Common myeloid progenitor, CD34-positive (primary cell): Measurements from ENCODE around the gene ALCAM.
A peak's percentile ranks its signal among the peaks of the same experiment; 100 is the strongest.

Source experiments
- CTCF ChIA-PET: fragments of 350-600 bp; sonication (Branson Sonifier 250); formaldehyde crosslinking; loops from one replicate; lab custom pipeline; 2021; ENCODE audit warnings: antibody characterized with exemption; lab: Charles Lee
- POLR2A ChIA-PET: fragments of 350-600 bp; sonication (Branson Sonifier 250); formaldehyde crosslinking; loops from one replicate; lab custom pipeline; 2021; ENCODE audit warnings: antibody characterized with exemption; lab: Charles Lee
- DNase-seq, 3 donors: peaks; one replicate each; pipeline versions ENCODE4 v3.0.0 to v3.0.0-alpha.2; 2013
- H3K27ac ChIP-seq, 2 experiments: 1 replicate in 1 of 2; 2 replicates in 1 of 2; pipeline ENCODE4 v1.7.0; 2013; ENCODE audit warnings: inconsistent platforms in 2 of 2, low read length in 2 of 2, mild to moderate bottlenecking in 2 of 2, low read depth in 1 of 2, moderate library complexity in 1 of 2; ENCODE audit not compliant: severe bottlenecking in 2 of 2, insufficient read depth in 1 of 2, poor library complexity in 1 of 2
- H3K27me3 ChIP-seq, 5 experiments: replicated peaks in 2 of 5; 1 replicate in 3 of 5; 2 replicates in 2 of 5; pipeline versions ENCODE4 v1.6.1 to v1.7.0; 2013; ENCODE audit warnings: low read length in 4 of 5, mild to moderate bottlenecking in 2 of 5, moderate library complexity in 2 of 5, inconsistent platforms in 1 of 5; ENCODE audit not compliant: insufficient read depth in 5 of 5, control insufficient read depth in 4 of 5
- H3K36me3 ChIP-seq, 4 experiments: 1 replicate in 2 of 4; 2 replicates in 2 of 4; pipeline versions ENCODE4 v1.6.1 to v1.7.0; 2013; ENCODE audit warnings: low read length in 3 of 4, control low read depth in 1 of 4, mild to moderate bottlenecking in 1 of 4; ENCODE audit not compliant: control insufficient read depth in 4 of 4, insufficient read depth in 4 of 4
- H3K4me1 ChIP-seq, 4 experiments: 1 replicate in 3 of 4; 2 replicates in 1 of 4; pipeline versions ENCODE4 v1.6.1 to v1.7.1; 2013; ENCODE audit warnings: low read length in 3 of 4, mild to moderate bottlenecking in 3 of 4, control low read depth in 1 of 4, inconsistent platforms in 1 of 4, moderate library complexity in 1 of 4; ENCODE audit not compliant: control insufficient read depth in 4 of 4, insufficient read depth in 4 of 4; ENCODE audit errors: control extremely low read depth in 1 of 4
- H3K4me3 ChIP-seq, 7 experiments: 1 replicate in 4 of 7; 2 replicates in 3 of 7; pipeline versions ENCODE4 v1.5.1 to v1.7.0; 2013; ENCODE audit warnings: mild to moderate bottlenecking in 7 of 7, low read length in 6 of 7, moderate library complexity in 6 of 7, inconsistent platforms in 2 of 7, low read depth in 2 of 7, control low read depth in 1 of 7; ENCODE audit not compliant: insufficient read depth in 4 of 7, control insufficient read depth in 1 of 7; ENCODE audit errors: extremely low read depth in 1 of 7
- H3K9me3 ChIP-seq, 5 experiments: 1 replicate in 4 of 5; 2 replicates in 1 of 5; pipeline versions ENCODE4 v1.6.1 to v1.7.1; 2013; ENCODE audit warnings: low read length in 4 of 5, mild to moderate bottlenecking in 2 of 5, inconsistent platforms in 1 of 5, low read depth in 1 of 5, moderate library complexity in 1 of 5; ENCODE audit not compliant: control insufficient read depth in 4 of 5, insufficient read depth in 2 of 5; ENCODE audit errors: control extremely low read depth in 1 of 5
- WGBS: methylation state at CpG from one replicate; pipeline ENCODE4 v1.1.5; 2013; ENCODE audit not compliant: insufficient coverage; 5-methylcytosine and 5-hydroxymethylcytosine counted together

The ALCAM gene

DNA sequence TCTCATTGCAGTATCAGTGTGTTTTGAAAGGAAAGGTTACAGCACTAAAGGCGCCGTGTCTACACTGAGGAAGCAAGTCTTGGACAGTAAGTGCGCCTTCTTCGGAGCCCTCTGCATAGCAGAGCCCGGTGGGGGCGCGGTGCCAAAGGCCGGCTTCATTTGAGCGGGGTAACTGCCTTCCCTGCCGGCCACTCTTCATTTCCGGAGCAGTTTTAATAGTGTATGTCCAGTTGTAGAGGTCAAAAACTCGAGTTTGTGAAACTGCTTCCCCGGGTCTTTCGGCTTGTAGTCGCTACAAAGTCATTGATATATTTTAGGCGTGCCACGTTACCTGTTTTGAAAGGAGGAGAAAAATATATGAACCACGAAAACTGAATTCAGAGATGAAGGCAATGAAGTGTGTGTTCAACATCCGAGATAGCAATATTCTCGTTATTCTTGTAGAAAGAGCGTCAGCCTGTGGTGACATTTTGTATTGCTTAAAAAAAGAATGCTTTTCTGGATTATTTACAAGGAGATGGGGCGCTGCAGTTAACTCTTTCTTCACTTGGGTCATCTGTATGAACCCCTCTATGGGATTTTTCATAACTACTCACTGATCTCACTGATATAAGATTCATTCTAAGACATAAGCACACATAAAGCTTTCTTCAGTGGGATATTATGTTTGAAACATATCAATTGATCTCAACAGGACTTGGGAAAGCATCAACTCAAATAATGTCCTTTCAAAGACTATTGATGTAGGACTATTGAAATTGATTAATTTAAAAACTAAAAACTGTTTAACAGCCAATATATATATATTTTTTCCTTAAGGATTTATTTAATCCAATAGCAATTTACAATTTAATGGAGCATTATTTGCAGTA lies 3.0 kb downstream of the ALCAM start:
- Histone ChIP-seq H3K4me1 (peaks cover 9 to 39% (median 36%) of the 10 kb centered on the region in 4 experiments), H3K27ac (peak overlapping the region; percentile 78 to 87), H3K36me3 (no peaks in the 10 kb centered on the region), H3K9me3 (no peaks in the 10 kb centered on the region), H3K4me3 (peak overlapping the region; percentile 76 to 98 (median 90)), H3K27me3 (no peaks in the 10 kb centered on the region)
- ChIA-PET CTCF (interaction anchor here (0.6 to 2.3 kb wide), 6 partner anchors 10 to 743 kb away, joined by 3 to 8 read pairs (median 3); no protein-coding TSS in a partner anchor), POLR2A (no interaction called here)
- peak; percentile 78 to 88 (median 84) for DNase-seq
- WGBS, result 0% methylated on average over 18 of the region's 22 CpGs

- ChIA-PET POLR2A (no interaction called here), CTCF (interaction anchor here (1.0 kb wide), 1 partner anchor 777 kb away, joined by 3 read pairs; no protein-coding TSS in a partner anchor)
- H3K27me3 ChIP-seq, result no peaks in the 10 kb centered on the region
- H3K4me3 ChIP-seq, result no peak overlapping the region
- DNase-seq, result no peak
- peaks cover 0 to 14% (median 11%) of the 10 kb centered on the region in 4 experiments for H3K4me1 ChIP-seq
- H3K36me3 ChIP-seq, result no peaks in the 10 kb centered on the region
- no peak overlapping the region for H3K27ac ChIP-seq
- no peaks in the 10 kb centered on the region for H3K9me3 ChIP-seq
These were observed 6.7 kb downstream of the ALCAM start for GRCh38 chr3:105373383-105373782.

DNA sequence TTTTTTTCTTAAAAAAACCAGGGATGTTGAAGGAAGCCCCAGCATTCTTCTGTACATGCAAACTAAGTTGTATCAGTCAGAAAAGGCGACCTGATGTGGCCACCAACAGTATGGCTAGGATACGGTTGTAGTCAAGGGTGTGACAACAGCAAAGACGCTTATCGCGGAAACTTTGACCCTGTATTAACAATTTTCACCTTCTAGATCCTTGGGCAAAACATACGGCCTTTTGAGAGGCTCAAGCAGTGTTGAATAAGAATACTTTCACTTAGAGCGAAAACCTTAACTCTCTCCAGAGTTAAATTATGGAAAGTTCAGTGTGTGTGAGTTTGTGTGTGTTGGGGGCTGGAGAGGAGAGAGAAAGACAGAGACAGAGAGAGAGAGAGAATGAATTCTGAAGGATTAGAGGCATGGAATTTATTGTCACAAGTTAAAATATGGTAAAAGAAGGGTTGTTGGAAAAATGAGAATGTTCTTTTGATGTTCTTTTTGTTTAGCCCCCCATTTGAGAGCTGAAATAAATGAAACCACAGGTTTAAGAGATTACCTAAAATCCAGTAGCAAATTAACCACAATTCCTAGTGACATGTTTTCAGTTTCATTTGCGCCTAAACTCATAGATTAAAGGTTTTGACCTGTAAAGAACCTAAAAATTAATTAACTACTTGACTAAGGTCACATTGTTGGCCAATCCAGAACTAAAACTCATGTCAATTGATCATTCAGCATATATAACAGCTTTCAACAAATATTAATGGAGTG lies 9.2 kb downstream of the ALCAM start:
- H3K4me1 ChIP-seq, result peaks cover 0 to 3% (median 0%) of the 10 kb centered on the region in 4 experiments
- POLR2A ChIA-PET, result no interaction called here
- CTCF ChIA-PET, result no interaction called here
- no peaks in the 10 kb centered on the region for H3K9me3 ChIP-seq
- H3K27me3 ChIP-seq, result no peaks in the 10 kb centered on the region
- peak overlapping the region in 1 of 7 experiments; percentile 37 for H3K4me3 ChIP-seq
- peak in 2 of 3 donors; percentile 43 to 50 for DNase-seq
- H3K36me3 ChIP-seq, result no peaks in the 10 kb centered on the region
- no peak overlapping the region for H3K27ac ChIP-seq
- WGBS, result 96% methylated on average over 8 of the region's 8 CpGs

GRCh38 chr3:105377716-105378115 lies 11.0 kb downstream of the ALCAM start:
- no CpG with 5 or more reads among the region's 2 CpGs for WGBS
- no peak for DNase-seq
- Histone ChIP-seq H3K4me1 (peaks cover 0 to 3% (median 0%) of the 10 kb centered on the region in 4 experiments), H3K27me3 (no peaks in the 10 kb centered on the region), H3K36me3 (no peaks in the 10 kb centered on the region), H3K4me3 (no peak overlapping the region), H3K9me3 (no peaks in the 10 kb centered on the region), H3K27ac (no peak overlapping the region)
- POLR2A ChIA-PET, result no interaction called here
- CTCF ChIA-PET, result no interaction called here

GRCh38 chr3:105385179-105385578 lies 18.5 kb downstream of the ALCAM start:
- Histone ChIP-seq H3K27me3 (no peaks in the 10 kb centered on the region), H3K27ac (no peak overlapping the region), H3K4me1 (peaks cover 0 to 6% (median 1%) of the 10 kb centered on the region in 4 experiments), H3K36me3 (no peaks in the 10 kb centered on the region), H3K9me3 (peaks cover 0 to 4% (median 0%) of the 10 kb centered on the region in 5 experiments), H3K4me3 (no peak overlapping the region)
- ChIA-PET POLR2A (no interaction called here), CTCF (no interaction called here)
- no CpG with 5 or more reads among the region's 2 CpGs for WGBS
- DNase-seq, result no peak

- POLR2A ChIA-PET, result no interaction called here
- peak in 2 of 3 donors; percentile 22 to 31 for DNase-seq
- H3K4me3 ChIP-seq, result no peak overlapping the region
- no peaks in the 10 kb centered on the region for H3K27me3 ChIP-seq
- no peaks in the 10 kb centered on the region for H3K36me3 ChIP-seq
- CTCF ChIA-PET, result no interaction called here
- H3K9me3 ChIP-seq, result peaks cover 0 to 4% (median 0%) of the 10 kb centered on the region in 5 experiments
- no peak overlapping the region for H3K27ac ChIP-seq
- H3K4me1 ChIP-seq, result peaks cover 0 to 6% (median 1%) of the 10 kb centered on the region in 4 experiments
These were observed 19.3 kb downstream of the ALCAM start for GRCh38 chr3:105385819-105386508.
